Fibroblast of skin of left biceps (primary cell): ENCODE measurements around the gene BICDL2.

Source experiments
- DNase-seq, 2 experiments: peaks; one replicate each; pipeline ENCODE4 v3.0.0-alpha.2; 2013; ENCODE audit warnings: low read depth in 2 of 2

Gene BICDL2

GRCh38 chr16:2985462-2985861 is 51.3 kb downstream of the BICDL2 start:
- DNase-seq: no peak

GRCh38 chr16:2983706-2984136 is 53.0 kb downstream of the BICDL2 start:
- peak; percentile 33 to 42 for DNase-seq

- DNase-seq: no peak
Measured at GRCh38 chr16:2982402-2982801, 54.3 kb downstream of the BICDL2 start.

GRCh38 chr16:2981899-2982250 is 54.9 kb downstream of the BICDL2 start:
- DNase-seq: no peak

GRCh38 chr16:2981177-2981898 is 55.4 kb downstream of the BICDL2 start:
- DNase-seq: no peak

- peak; percentile 53 to 62 for DNase-seq
Measured at GRCh38 chr16:2980227-2981176, 56.2 kb downstream of the BICDL2 start, which contains the start of gene PKMYT1. PKMYT1 (minus strand) TSS chr16:2980446; CDS start chr16:2979657, 789 bp downstream.

GRCh38 chr16:2979669-2980226 is 57.0 kb downstream of the BICDL2 start:
- DNase-seq: no peak
